Gastroesophageal sphincter (tissue), 3 donors: ENCODE measurements around the gene PFKL.
"Not testable (repeated sequence)": the region's sequence is repeated elsewhere in the genome, so short reads cannot be mapped to it uniquely, and the experiment has no call there.

Experiments used
- EP300 ChIP-seq: sonication (generic); formaldehyde crosslinking; IDR thresholded peaks from one replicate; pipeline ENCODE4 v1.6.1; 2017; ENCODE audit warnings: antibody characterized with exemption, mild to moderate bottlenecking
- POLR2AphosphoS5 ChIP-seq: sonication (generic); formaldehyde crosslinking; IDR thresholded peaks from one replicate; pipeline ENCODE4 v1.6.1; 2017; ENCODE audit warnings: antibody characterized with exemption
- TF ChIP-seq, protein P1 (sequence below), 4 experiments: fragments of 200-600 bp in 2 of 4; fragments of 450-650 bp in 2 of 4; sonication (generic) in 1 of 4; IDR thresholded peaks; one replicate each; pipeline ENCODE4 v1.5.1; 2017 to 2019; ENCODE audit warnings: antibody characterized with exemption in 4 of 4, mild to moderate bottlenecking in 2 of 4, moderate library complexity in 2 of 4

DNA sequence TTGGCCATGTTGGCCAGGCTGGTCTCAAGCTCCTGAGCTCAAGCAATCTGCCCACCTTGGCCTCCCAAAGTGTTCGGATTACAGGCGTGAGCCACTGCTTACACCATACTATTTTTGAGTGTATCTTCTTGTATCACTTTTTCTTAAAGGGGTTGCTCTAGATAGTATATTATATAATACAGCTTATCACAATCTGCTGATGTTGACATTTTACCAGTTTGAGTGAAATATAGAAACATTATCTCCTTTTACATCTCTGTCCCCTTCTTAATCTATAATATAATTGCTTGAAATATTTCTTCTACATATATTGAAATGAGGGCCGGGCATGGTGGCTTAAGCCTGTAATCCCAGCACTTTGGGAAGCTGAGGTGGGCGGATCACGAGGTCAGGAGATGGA, 62.0 kb downstream of the PFKL start:
- TF ChIP-seq, protein P1, sequence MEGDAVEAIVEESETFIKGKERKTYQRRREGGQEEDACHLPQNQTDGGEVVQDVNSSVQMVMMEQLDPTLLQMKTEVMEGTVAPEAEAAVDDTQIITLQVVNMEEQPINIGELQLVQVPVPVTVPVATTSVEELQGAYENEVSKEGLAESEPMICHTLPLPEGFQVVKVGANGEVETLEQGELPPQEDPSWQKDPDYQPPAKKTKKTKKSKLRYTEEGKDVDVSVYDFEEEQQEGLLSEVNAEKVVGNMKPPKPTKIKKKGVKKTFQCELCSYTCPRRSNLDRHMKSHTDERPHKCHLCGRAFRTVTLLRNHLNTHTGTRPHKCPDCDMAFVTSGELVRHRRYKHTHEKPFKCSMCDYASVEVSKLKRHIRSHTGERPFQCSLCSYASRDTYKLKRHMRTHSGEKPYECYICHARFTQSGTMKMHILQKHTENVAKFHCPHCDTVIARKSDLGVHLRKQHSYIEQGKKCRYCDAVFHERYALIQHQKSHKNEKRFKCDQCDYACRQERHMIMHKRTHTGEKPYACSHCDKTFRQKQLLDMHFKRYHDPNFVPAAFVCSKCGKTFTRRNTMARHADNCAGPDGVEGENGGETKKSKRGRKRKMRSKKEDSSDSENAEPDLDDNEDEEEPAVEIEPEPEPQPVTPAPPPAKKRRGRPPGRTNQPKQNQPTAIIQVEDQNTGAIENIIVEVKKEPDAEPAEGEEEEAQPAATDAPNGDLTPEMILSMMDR (IDR thresholded peaks at IDR 0.05): not testable (repeated sequence)
- TF ChIP-seq EP300, POLR2AphosphoS5: not testable (repeated sequence)
